ENCODE data around the gene CAMK1D.

DNA sequence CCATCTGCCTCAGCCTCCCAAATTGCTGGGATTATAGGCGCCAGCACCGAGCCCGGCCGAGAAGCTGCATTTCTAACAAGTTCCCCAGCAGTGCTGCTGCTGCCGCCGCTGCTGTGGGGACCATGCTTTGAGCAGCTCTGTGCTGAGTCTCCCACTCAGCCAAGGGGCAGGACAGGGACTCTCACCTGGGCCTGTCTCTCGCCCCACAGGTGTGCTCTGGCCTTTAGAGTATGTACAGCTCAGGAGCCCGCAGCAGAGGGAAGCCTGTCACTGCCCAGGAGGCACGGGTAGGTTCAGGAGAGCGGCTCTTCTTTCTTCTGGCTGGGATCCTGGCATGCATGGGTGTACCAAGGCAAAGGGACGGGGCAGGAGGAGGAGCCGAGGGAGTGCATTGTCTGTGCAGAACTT, 130.1 kb downstream of the CAMK1D start:
- TF ChIP-seq, protein P1, sequence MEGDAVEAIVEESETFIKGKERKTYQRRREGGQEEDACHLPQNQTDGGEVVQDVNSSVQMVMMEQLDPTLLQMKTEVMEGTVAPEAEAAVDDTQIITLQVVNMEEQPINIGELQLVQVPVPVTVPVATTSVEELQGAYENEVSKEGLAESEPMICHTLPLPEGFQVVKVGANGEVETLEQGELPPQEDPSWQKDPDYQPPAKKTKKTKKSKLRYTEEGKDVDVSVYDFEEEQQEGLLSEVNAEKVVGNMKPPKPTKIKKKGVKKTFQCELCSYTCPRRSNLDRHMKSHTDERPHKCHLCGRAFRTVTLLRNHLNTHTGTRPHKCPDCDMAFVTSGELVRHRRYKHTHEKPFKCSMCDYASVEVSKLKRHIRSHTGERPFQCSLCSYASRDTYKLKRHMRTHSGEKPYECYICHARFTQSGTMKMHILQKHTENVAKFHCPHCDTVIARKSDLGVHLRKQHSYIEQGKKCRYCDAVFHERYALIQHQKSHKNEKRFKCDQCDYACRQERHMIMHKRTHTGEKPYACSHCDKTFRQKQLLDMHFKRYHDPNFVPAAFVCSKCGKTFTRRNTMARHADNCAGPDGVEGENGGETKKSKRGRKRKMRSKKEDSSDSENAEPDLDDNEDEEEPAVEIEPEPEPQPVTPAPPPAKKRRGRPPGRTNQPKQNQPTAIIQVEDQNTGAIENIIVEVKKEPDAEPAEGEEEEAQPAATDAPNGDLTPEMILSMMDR (IDR thresholded peaks at IDR 0.05; ENCODE audit: extremely low read depth in 1 of 2, insufficient read depth in 1 of 2, low read depth in 1 of 2, low read length in 2 of 2): no peak
- TF ChIP-seq MYC (IDR thresholded peaks at IDR 0.05; ENCODE audit: low read depth, low read length) (no peak), POLR2AphosphoS5 (IDR thresholded peaks at IDR 0.05; ENCODE audit: insufficient read depth, low read depth, low read length) (no peak), POLR2A (IDR thresholded peaks at IDR 0.05; ENCODE audit: low read depth, low read length) (no peak)

Measured in endothelial cell of umbilical vein (primary cell).